Neural cell (in vitro differentiated cells): ENCODE measurements around the gene WFS1. TPM values are rescaled to one million over a fixed set of nuclear protein-coding genes. Genes with fewer than 3 reads are reported as not detected.

Experiments used
- H2AFZ ChIP-seq: fragments of 200-600, 300-800 bp; sonication (generic), shearing (Covaris generic); 2 replicates; pipeline ENCODE4 v1.6.0; 2014; ENCODE audit warnings: low read depth, mild to moderate bottlenecking, antibody characterized with exemption, low read length, moderate library complexity
- H3F3A ChIP-seq: fragments of 200-600 bp; shearing (Covaris generic); 2 replicates; pipeline ENCODE4 v1.6.1; 2016; ENCODE audit warnings: mild to moderate bottlenecking, moderate library complexity, mixed read lengths, antibody characterized with exemption, low read length; ENCODE audit not compliant: insufficient read depth, poor library complexity, severe bottlenecking
- H3K27ac ChIP-seq: fragments of 200-600, 300-800 bp; sonication (generic), shearing (Covaris generic); 2 replicates; pipeline ENCODE4 v1.5.1; 2014; ENCODE audit warnings: mild to moderate bottlenecking, low read length, moderate library complexity
- H3K27me3 ChIP-seq: fragments of 300-800, 200-600 bp; sonication (generic), shearing (Covaris generic); 2 replicates; pipeline ENCODE4 v1.6.0; 2014; ENCODE audit warnings: mild to moderate bottlenecking, low read depth, low read length, moderate library complexity; ENCODE audit not compliant: insufficient read depth
- H3K36me3 ChIP-seq: fragments of 300-800, 200-600 bp; sonication (generic), shearing (Covaris generic); 2 replicates; pipeline ENCODE4 v1.5.1; 2014; ENCODE audit warnings: mild to moderate bottlenecking, antibody characterized with exemption, low read length, moderate library complexity; ENCODE audit not compliant: insufficient read depth
- H3K4me2 ChIP-seq: fragments of 300-800, 200-600 bp; sonication (generic), shearing (Covaris generic); 2 replicates; pipeline ENCODE4 v1.6.0; 2014; ENCODE audit warnings: mild to moderate bottlenecking, low read length
- H3K4me3 ChIP-seq: fragments of 300-800, 200-600 bp; sonication (generic), shearing (Covaris generic); 2 replicates; pipeline ENCODE4 v1.5.1; 2014; ENCODE audit warnings: mild to moderate bottlenecking, low read length, moderate library complexity
- H3K79me2 ChIP-seq: fragments of 200-600 bp; shearing (Covaris generic); replicated peaks from 2 replicates; pipeline ENCODE4 v1.6.0; 2014; ENCODE audit warnings: mild to moderate bottlenecking, low read length, moderate library complexity; ENCODE audit not compliant: insufficient read depth
- H3K9ac ChIP-seq: fragments of 300-800, 200-600 bp; sonication (generic), shearing (Covaris generic); 2 replicates; pipeline ENCODE4 v1.6.1; 2016; ENCODE audit warnings: mild to moderate bottlenecking, low read length, mixed read lengths
- H3K9me2 ChIP-seq: fragments of 200-600 bp; shearing (Covaris generic); 2 replicates; pipeline ENCODE4 v1.6.1; 2016; ENCODE audit warnings: mild to moderate bottlenecking, low read length, mixed read lengths; ENCODE audit not compliant: insufficient read depth
- H3K9me3 ChIP-seq: fragments of 200-600, 300-800 bp; sonication (generic), shearing (Covaris generic); 2 replicates; pipeline ENCODE4 v1.6.1; 2016; ENCODE audit warnings: mild to moderate bottlenecking, mixed run types, low read length, moderate library complexity, mixed read lengths
- H4K20me1 ChIP-seq: fragments of 200-600 bp; shearing (Covaris generic); 2 replicates; pipeline ENCODE4 v1.6.1; 2016; ENCODE audit warnings: mild to moderate bottlenecking, mixed run types; ENCODE audit not compliant: insufficient read depth
- CTCF ChIP-seq: fragments of 450-650 bp; IDR thresholded peaks from 2 replicates; pipeline ENCODE4 v1.5.1; 2014; ENCODE audit warnings: antibody characterized with exemption, mild to moderate bottlenecking, moderate library complexity; ENCODE audit not compliant: poor library complexity, severe bottlenecking
- EP300 ChIP-seq: fragments of 450-650 bp; conservative IDR thresholded peaks from 2 replicates; pipeline ENCODE4 v1.6.1; 2014; ENCODE audit warnings: antibody characterized with exemption, mild to moderate bottlenecking, moderate library complexity; ENCODE audit not compliant: poor library complexity, severe bottlenecking
- EZH2 ChIP-seq: fragments of 200-600, 300-800 bp; shearing (Covaris generic), sonication (generic); IDR thresholded peaks from 2 replicates; pipeline ENCODE4 v1.6.1; 2014; ENCODE audit warnings: antibody characterized with exemption, low read length, borderline replicate concordance, mild to moderate bottlenecking; ENCODE audit not compliant: insufficient read depth, poor library complexity, severe bottlenecking
- MXI1 ChIP-seq: fragments of 450-650 bp; conservative IDR thresholded peaks from 2 replicates; pipeline ENCODE4 v1.6.1; 2014; ENCODE audit warnings: antibody characterized with exemption, mild to moderate bottlenecking; ENCODE audit not compliant: poor library complexity, severe bottlenecking
- POLR2AphosphoS5 ChIP-seq: IDR thresholded peaks from 2 replicates; pipeline ENCODE4 v1.6.1; 2012
- RAD21 ChIP-seq: fragments of 450-650 bp; conservative IDR thresholded peaks from 2 replicates; pipeline ENCODE4 v1.6.1; 2014; ENCODE audit warnings: antibody characterized with exemption, mild to moderate bottlenecking, moderate library complexity
- REST ChIP-seq: IDR thresholded peaks from 2 replicates; pipeline ENCODE4 v1.6.1; 2012; ENCODE audit warnings: borderline replicate concordance
- SMC3 ChIP-seq: fragments of 450-650 bp; conservative IDR thresholded peaks from 2 replicates; pipeline ENCODE4 v1.6.1; 2014; ENCODE audit warnings: antibody characterized with exemption, mild to moderate bottlenecking, moderate library complexity; ENCODE audit not compliant: poor library complexity
- TAF1 ChIP-seq: IDR thresholded peaks from 2 replicates; pipeline ENCODE4 v1.6.1; 2012; ENCODE audit warnings: low read depth
- polyA plus RNA-seq: library from polyadenylated mRNA; depleted of rRNA; stranded (reverse); fragments of >200 nt; gene quantifications from 2 replicates; pipeline ENCODE4 v1.2.3, GENCODE V29; 2014

WFS1 gene
- polyA plus RNA-seq, 1 donor from 2014 or later, result 4.5 TPM

GRCh38 chr4:6257247-6258025 lies 12.2 kb upstream of the WFS1 start:
- Histone ChIP-seq H3K4me3 (no peak overlapping the region), H3K4me2 (no peak overlapping the region), H3K27me3 (no peaks in the 10 kb centered on the region), H3K9ac (no peak overlapping the region), H3F3A (no peaks in the 10 kb centered on the region), H4K20me1 (no peaks in the 10 kb centered on the region), H3K27ac (no peak overlapping the region), H3K79me2 (no peaks in the 10 kb centered on the region), H3K36me3 (no peaks in the 10 kb centered on the region), H2AFZ (no peak overlapping the region), H3K9me2 (no peaks in the 10 kb centered on the region), H3K9me3 (no peaks in the 10 kb centered on the region)
- TF ChIP-seq REST (no peak), EP300 (no peak), SMC3 (no peak), MXI1 (no peak), RAD21 (no peak), TAF1 (no peak), POLR2AphosphoS5 (no peak), EZH2 (no peak), CTCF (no peak)

DNA sequence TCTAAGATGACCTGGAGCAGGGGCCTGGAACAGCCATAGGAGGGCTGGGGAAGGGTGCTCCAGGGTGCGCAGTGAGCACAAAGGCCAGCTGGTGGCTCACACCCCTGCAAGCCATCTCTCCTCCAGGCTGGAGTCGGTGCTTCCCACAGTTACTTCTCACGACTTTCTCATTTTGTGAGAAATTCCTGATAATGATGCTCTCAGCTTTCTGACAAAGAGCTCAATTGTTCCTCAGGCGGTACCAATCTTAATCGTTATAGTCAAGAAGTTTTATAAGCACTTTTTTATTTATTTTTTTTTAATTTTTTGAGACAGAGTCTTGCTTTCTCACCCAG lies 11.7 kb upstream of the WFS1 start:
- no peak overlapping the region for H3K4me2 ChIP-seq
- no peaks in the 10 kb centered on the region for H3K9me2 ChIP-seq
- H3F3A ChIP-seq, result no peaks in the 10 kb centered on the region
- TF ChIP-seq SMC3, result no peak
- no peak for TF ChIP-seq CTCF
- no peak for TF ChIP-seq RAD21
- no peak for TF ChIP-seq REST
- no peak for TF ChIP-seq EZH2
- TF ChIP-seq TAF1, result no peak
- TF ChIP-seq MXI1, result no peak
- TF ChIP-seq EP300, result no peak
- H3K9ac ChIP-seq, result no peak overlapping the region
- no peaks in the 10 kb centered on the region for H3K27me3 ChIP-seq
- H3K9me3 ChIP-seq, result no peaks in the 10 kb centered on the region
- H3K27ac ChIP-seq, result no peak overlapping the region
- H3K79me2 ChIP-seq, result no peaks in the 10 kb centered on the region
- no peaks in the 10 kb centered on the region for H3K36me3 ChIP-seq
- no peak overlapping the region for H2AFZ ChIP-seq
- no peaks in the 10 kb centered on the region for H4K20me1 ChIP-seq
- H3K4me3 ChIP-seq, result no peak overlapping the region
